VCaP (cell line): ENCODE data around the gene PSORS1C1.

Experiments used
- H3K27ac ChIP-seq: fragments of 450-650 bp; 2 replicates; pipeline ENCODE4 v1.5.1; 2017
- CTCF ChIP-seq: fragments of 450-650 bp; conservative IDR thresholded peaks from 2 replicates; pipeline ENCODE4 v1.5.1; 2017; ENCODE audit warnings: mild to moderate bottlenecking, moderate library complexity

The PSORS1C1 gene

DNA sequence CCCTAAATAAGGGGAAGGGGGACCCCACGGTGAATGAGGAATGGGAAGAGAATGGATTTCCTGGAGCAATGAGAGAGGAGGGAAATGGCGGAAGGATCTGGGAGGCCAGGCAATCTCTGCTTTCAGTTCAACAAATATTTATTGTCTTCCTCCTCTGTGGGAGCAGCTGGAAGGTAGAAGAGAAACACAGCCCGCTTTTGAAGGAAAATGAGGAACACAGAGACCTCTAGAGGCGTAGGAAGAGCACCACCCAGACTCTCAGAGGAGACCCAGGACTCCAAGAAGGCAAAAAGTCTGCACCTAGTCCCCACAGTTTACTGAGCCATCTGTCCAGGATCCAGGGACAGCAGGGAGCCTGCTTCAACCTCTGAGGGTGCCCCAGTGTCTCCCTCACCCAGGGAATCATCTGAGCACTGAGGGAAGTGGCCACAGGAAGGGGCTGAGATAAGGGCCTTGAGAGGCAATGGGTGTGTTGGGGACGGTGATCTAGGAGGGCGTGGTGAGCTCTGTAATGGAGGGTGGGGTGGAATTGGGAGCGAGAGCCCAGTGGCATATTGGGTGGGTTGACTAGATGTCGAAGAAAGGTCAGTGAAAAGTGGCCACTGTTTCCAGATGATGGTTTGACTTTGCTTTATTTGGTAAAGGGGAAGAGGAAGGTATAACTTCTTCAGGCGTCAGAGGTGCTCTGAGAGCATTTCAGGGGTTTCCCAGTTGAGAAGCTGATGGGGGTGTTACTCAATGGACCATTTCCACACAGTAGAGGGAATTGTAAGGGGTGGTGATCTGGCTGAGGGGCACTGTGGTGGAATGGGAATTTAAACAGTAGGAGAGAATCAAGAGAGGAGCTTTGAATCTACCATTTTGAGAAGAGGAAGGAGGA, 610 bp downstream of the PSORS1C1 start:
- H3K27ac ChIP-seq, result no peak overlapping the region
- TF ChIP-seq CTCF, result no peak

DNA sequence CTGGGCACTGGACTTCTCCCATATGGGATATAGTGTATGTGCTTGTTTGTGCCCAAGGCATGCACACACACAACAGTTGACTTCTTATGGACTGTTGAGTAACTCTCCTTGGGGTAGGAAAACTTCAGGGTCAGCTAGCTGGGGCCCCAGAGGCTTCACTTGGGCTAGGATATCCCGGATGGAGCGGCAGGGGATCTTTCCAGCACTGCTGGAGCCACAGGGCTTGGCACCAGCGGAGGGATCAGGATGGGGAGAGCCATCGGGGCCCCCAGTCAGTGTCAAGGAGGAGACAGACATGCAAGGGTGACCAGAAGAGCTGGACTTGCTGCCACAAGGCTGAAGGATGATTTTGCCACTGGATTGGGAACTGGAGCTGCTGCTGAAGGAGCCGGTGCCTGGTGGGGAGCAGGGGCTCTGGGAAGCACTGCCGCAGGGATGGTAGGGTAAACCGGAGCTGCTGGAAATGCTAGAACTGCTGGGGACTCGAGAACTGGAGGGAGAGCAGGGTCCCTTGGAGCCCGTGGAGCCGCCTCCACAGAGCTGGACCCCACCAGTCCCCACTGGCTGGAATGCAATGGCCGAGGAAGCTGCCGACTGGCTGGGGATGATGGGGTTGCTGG, 1.5 kb downstream of the PSORS1C1 start:
- no peak for TF ChIP-seq CTCF
- H3K27ac ChIP-seq, result no peak overlapping the region

- no peak for TF ChIP-seq CTCF
- H3K27ac ChIP-seq, result no peak overlapping the region
These were observed 2.2 kb downstream of the PSORS1C1 start for GRCh38 chr6:31116661-31117385.

DNA sequence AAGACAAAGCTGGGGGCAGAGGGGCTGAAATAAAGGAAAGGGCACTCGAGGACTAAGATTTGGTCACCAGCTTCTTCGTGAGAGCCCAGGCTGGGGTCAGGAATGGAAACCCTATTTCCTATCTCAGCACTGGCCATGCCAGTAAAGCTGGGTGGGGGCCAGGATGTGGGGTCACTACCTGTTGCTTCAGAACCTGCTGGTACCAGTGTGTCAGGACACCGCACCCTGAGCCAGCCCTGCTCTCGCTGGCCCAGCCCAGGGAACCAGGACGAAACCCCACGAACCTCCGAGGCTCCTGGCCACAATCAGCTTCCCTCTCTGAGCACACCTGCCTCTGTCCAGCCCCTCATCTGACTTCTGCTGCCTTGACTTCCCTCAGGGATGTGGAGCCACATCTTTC, 3.6 kb downstream of the PSORS1C1 start:
- H3K27ac ChIP-seq, result no peak overlapping the region
- no peak for TF ChIP-seq CTCF

- no peak within 1 kb of the TSS for H3K27ac ChIP-seq
- TF ChIP-seq CTCF, result no peak
These were observed 5.7 kb downstream of the PSORS1C1 start, which contains the start of gene CDSN for GRCh38 chr6:31120151-31120915. TSS of gene CDSN (minus strand) at chr6:31120446. CDS start at chr6:31120419, 27 bp downstream.

GRCh38 chr6:31121131-31121790, 6.7 kb downstream of the PSORS1C1 start:
- TF ChIP-seq CTCF, result no peak
- H3K27ac ChIP-seq, result no peak overlapping the region; the same call in 1 of the 2 replicates
